CD4-positive, alpha-beta T cell treated with Interferon alpha-2 for 1 hour (primary cell): ENCODE results near the gene CST6.

ENCODE experiments used
- DNase-seq, 2 donors: peaks; one replicate each; pipeline ENCODE4 v3.0.0-alpha.2; 2020 to 2022

Gene CST6

GRCh38 chr11:66048547-66049323 lies 36.9 kb downstream of the CST6 start, which contains the start of gene GAL3ST3:
GAL3ST3 (minus strand) TSS chr11:66049161; CDS start chr11:66045415, 3,746 bp downstream.
- DNase-seq = no peak

- DNase-seq = no peak
These were observed 38.9 kb downstream of the CST6 start for GRCh38 chr11:66050581-66051231.

- no peak for DNase-seq
These were observed 39.6 kb downstream of the CST6 start for GRCh38 chr11:66051371-66051765.

- peak; percentile 97 for DNase-seq
These were observed 40.2 kb downstream of the CST6 start, which contains the start of gene SF3B2 for GRCh38 chr11:66051766-66052663. SF3B2 (plus strand) TSS chr11:66052364; CDS start chr11:66052385, 21 bp downstream.

DNA sequence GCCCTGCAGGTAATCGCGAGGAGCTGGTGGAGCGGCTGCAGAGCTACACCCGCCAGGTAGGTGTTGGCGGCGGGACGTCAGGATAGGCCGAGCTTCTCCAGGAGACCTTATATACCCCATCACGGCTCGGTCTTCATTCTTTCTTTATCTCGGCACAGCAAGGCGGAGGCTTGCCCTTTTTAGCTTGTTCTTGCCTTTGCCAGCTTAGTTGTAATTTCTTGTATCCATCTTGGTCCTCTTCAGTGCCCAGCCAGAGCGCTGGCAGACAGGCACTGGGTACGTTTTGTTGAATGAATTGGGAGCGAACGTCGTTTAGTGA lies 40.8 kb downstream of the CST6 start:
- DNase-seq = no peak

DNA sequence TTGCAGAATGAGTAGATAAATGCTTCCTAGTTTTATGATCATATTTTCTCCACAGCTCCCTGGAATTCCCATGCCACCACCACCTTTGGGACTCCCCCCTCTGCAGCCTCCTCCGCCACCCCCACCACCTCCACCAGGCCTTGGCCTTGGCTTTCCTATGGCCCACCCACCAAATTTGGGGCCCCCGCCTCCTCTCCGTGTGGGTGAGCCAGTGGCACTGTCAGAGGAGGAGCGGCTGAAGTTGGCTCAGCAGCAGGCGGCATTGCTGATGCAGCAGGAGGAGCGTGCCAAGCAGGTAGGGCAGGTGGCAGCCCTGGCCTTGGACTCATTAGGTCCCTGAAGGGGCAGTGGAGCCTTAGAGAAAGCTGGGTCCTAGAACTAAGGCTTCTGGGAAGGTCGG lies 43.2 kb downstream of the CST6 start:
- no peak for DNase-seq

DNA sequence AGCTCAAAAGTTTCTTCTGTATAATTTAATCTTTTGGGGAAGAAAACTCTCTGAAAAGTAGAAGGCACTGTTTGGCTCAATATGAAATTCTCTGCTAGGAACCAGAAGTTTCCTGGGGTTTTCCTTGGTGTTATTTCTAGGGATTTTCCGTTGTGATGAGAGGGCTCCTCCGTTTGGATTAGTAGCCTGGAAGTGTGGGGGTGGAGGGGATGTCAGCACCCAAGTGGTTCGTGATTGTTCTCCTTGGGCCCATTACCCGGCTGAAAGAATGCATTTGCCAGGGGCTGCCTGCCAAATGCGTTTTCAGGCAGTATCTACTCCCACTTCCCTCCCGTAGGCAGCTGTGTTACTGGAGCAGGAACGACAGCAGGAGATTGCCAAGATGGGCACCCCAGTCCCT lies 44.7 kb downstream of the CST6 start:
- DNase-seq = no peak

DNA sequence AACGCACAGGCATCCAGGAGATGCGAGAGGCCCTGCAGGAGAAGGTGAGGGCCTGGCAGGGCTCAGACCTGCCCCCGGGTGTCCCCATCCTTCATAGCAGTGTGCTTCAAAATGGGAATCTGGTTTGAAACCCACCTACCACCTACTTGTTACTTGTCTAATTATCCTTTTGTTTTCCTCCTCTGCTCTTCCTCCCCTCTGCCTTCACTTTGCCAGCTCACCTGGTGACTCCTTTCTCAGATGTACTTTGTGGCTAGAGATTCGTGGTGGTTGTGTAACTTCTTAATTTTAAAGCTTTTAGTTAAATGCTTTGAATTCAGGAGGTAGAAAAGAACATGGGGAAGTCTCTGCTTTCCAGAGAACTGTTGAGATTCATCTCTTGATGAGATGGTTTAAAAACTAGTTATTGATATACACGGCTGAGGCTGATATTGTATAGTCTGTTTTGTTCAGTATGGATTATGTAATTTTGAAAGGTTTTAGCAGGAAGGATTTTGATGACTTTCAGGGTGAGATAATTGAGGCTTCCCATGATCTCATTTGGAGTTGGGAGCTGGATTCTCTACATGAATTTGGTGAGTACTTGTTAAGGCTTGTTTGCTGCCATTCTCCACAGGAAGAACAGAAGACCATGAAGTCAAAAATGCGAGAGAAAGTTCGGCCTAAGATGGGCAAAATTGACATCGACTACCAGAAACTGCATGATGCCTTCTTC lies 48.3 kb downstream of the CST6 start:
- DNase-seq = no peak

DNA sequence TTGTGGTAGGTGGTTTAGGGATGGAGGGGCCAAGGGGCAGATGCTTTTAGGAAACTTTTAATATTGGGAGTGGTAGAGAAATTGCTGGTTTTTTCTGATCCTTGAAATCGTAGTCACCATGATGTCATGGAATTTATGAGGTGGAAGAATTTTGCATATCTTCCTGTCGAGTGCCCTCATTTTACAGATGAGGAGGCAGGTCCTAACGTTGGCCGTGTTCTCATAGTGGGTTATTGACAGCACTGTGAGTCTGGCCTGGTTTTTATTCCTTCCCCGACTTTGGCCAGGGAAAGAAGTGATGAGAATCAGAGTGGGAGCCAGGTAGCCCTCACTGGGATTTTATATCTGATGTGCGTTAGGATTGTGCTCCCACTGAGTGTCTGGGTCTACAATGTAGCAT lies 49.5 kb downstream of the CST6 start:
- no peak for DNase-seq

GRCh38 chr11:66062408-66062807 lies 50.6 kb downstream of the CST6 start:
- no peak for DNase-seq
